Endothelial cell of umbilical vein (primary cell): ENCODE results near the gene SLC24A3. TPM values are rescaled to one million over a fixed set of nuclear protein-coding genes. Genes with fewer than 3 reads are reported as not detected.

Experiments
- BruUV-seq: library from RNA; stranded (reverse); fragments of 400-500 nt; replicated peaks from 2 replicates; lab custom pipeline; 2021; lab: Mats Ljungman, UMichigan
- CTCF ChIA-PET: fragments of 300-600, 350-600 bp; sonication (Branson Sonifier 250); formaldehyde crosslinking; loops from one replicate; lab custom pipeline; 2021; ENCODE audit warnings: antibody characterized with exemption, inconsistent platforms; lab: Charles Lee
- POLR2A ChIA-PET: fragments of 300-600, 350-600 bp; sonication (Branson Sonifier 250); formaldehyde crosslinking; loops from one replicate; lab custom pipeline; 2021; ENCODE audit warnings: antibody characterized with exemption, inconsistent platforms; lab: Charles Lee
- DNase-seq: peaks from one replicate; pipeline ENCODE4 v3.0.0-alpha.2; 2011; ENCODE audit warnings: low read depth, low spot score
- FAIRE-seq: peaks from 2 replicates; lab custom pipeline; 2011; peaks lifted over from hg19 to GRCh38; lab: Jason Lieb, UNC
- H2AFZ ChIP-seq: 2 replicates; pipeline ENCODE4 v1.6.0; 2012; ENCODE audit warnings: low read depth, low read length, control low read depth, inconsistent platforms
- H3K27ac ChIP-seq: 2 replicates; pipeline ENCODE4 v1.5.1; 2011; ENCODE audit warnings: low read depth, mild to moderate bottlenecking, control low read depth, low read length, moderate library complexity; ENCODE audit not compliant: insufficient read depth
- H3K27me3 ChIP-seq, 2 experiments: 2 replicates each; pipeline versions ENCODE4 v1.6.0 to v1.6.1; 2011; ENCODE audit warnings: low read length in 2 of 2, mixed read lengths in 1 of 2; ENCODE audit not compliant: control insufficient read depth in 2 of 2, insufficient read depth in 2 of 2
- H3K36me3 ChIP-seq, 2 experiments: 2 replicates in 1 of 2; 3 replicates in 1 of 2; pipeline ENCODE4 v1.5.1; 2011; ENCODE audit warnings: low read length in 2 of 2, mild to moderate bottlenecking in 1 of 2, moderate library complexity in 1 of 2; ENCODE audit not compliant: control insufficient read depth in 2 of 2, insufficient read depth in 2 of 2; ENCODE audit errors: extremely low read depth in 1 of 2
- H3K4me1 ChIP-seq: 3 replicates; pipeline ENCODE4 v1.5.1; 2011; ENCODE audit warnings: mild to moderate bottlenecking, low read length; ENCODE audit not compliant: control insufficient read depth, insufficient read depth; ENCODE audit errors: extremely low read depth
- H3K4me2 ChIP-seq: 2 replicates; pipeline ENCODE4 v1.6.1; 2011; ENCODE audit warnings: low read length, control low read depth, mixed read lengths; ENCODE audit not compliant: insufficient read depth
- H3K4me3 ChIP-seq, 3 experiments: fragments of 200-600 bp in 1 of 3; sonication (generic), shearing (Covaris generic) in 1 of 3; replicated peaks in 1 of 3; 2 replicates each; pipeline ENCODE4 v1.5.1; 2011 to 2016; ENCODE audit warnings: control low read depth in 3 of 3, low read length in 3 of 3, mild to moderate bottlenecking in 2 of 3, inconsistent platforms in 1 of 3, low read depth in 1 of 3, moderate library complexity in 1 of 3; ENCODE audit not compliant: insufficient read depth in 1 of 3
- H3K79me2 ChIP-seq: 2 replicates; pipeline ENCODE4 v1.6.0; 2012; ENCODE audit warnings: low read length, inconsistent platforms; ENCODE audit not compliant: control insufficient read depth, insufficient read depth
- H3K9ac ChIP-seq: replicated peaks from 2 replicates; pipeline ENCODE3; 2011; ENCODE audit warnings: low read length, control low read depth; ENCODE audit not compliant: insufficient read depth; ENCODE audit errors: extremely low read depth
- H3K9me1 ChIP-seq: replicated peaks from 3 replicates; pipeline ENCODE4 v1.6.0; 2011; ENCODE audit warnings: mild to moderate bottlenecking, low read length; ENCODE audit not compliant: control insufficient read depth, insufficient read depth; ENCODE audit errors: extremely low read depth
- H3K9me3 ChIP-seq: replicated peaks from 2 replicates; pipeline ENCODE4 v1.5.1; 2012; ENCODE audit warnings: low read length, inconsistent platforms; ENCODE audit not compliant: control insufficient read depth, insufficient read depth
- H4K20me1 ChIP-seq: replicated peaks from 2 replicates; pipeline ENCODE3; 2011; ENCODE audit warnings: mild to moderate bottlenecking, low read length; ENCODE audit not compliant: control insufficient read depth, insufficient read depth; ENCODE audit errors: extremely low read depth
- EZH2 ChIP-seq: IDR thresholded peaks from 2 replicates; pipeline ENCODE4 v1.6.1; 2012; ENCODE audit warnings: borderline replicate concordance, low read depth, mild to moderate bottlenecking, moderate library complexity, low read length, inconsistent platforms; ENCODE audit not compliant: severe bottlenecking
- FOS ChIP-seq: IDR thresholded peaks from 2 replicates; pipeline ENCODE4 v1.6.1; 2011; ENCODE audit warnings: mild to moderate bottlenecking, low read length, moderate library complexity, borderline replicate concordance; ENCODE audit not compliant: insufficient read depth
- GATA2 ChIP-seq: IDR thresholded peaks from 2 replicates; pipeline ENCODE4 v1.7.0; 2011; ENCODE audit warnings: low read depth, mild to moderate bottlenecking, moderate library complexity, mixed read lengths, low read length; ENCODE audit not compliant: insufficient read length, insufficient read depth
- JUN ChIP-seq: IDR thresholded peaks from 2 replicates; pipeline ENCODE4 v1.6.1; 2011; ENCODE audit warnings: borderline replicate concordance, low read depth; ENCODE audit not compliant: insufficient read length, insufficient read depth
- MAX ChIP-seq: IDR thresholded peaks from 2 replicates; pipeline ENCODE4 v1.6.1; 2011; ENCODE audit not compliant: insufficient read depth, insufficient read length
- MYC ChIP-seq: IDR thresholded peaks from one replicate; pipeline ENCODE4 v1.6.1; 2011; ENCODE audit warnings: mild to moderate bottlenecking, low read depth, low read length
- POLR2A ChIP-seq: IDR thresholded peaks from 2 replicates; pipeline ENCODE4 v1.6.1; 2012; ENCODE audit warnings: low read depth, mild to moderate bottlenecking, control low read depth, low read length
- POLR2AphosphoS5 ChIP-seq: IDR thresholded peaks from 2 replicates; pipeline ENCODE4 v1.6.1; 2012; ENCODE audit warnings: low read depth, mild to moderate bottlenecking, control low read depth, low read length, moderate library complexity; ENCODE audit not compliant: insufficient read depth
- dilution Hi-C: fragments of 300-500 bp; cut with MboI; formaldehyde crosslinking; loops from one replicate; pipeline ENCODE4 v1.15.0; 2019; ENCODE audit warnings: low sequenced_read_pairs; ENCODE audit not compliant: extremely low pct_ligation_motif_present
- intact Hi-C: fragments of 100-400 bp; cut with micrococcal nuclease; formaldehyde crosslinking; loops from one replicate; pipeline ENCODE4 v1.10.0; 2022
- polyA plus RNA-seq, 4 experiments: library from polyadenylated mRNA; depleted of rRNA in 3 of 4; stranded (reverse) in 3 of 4; unstranded in 1 of 4; fragments of >200 nt; gene quantifications; 2 replicates each; pipeline versions ENCODE4 v1.2.1 to v1.2.3, GENCODE V29; 2011 to 2012; ENCODE audit warnings: missing spikeins in 1 of 4
- total RNA-seq: library from RNA; stranded (reverse); gene quantifications from 2 replicates; pipeline ENCODE4 v1.2.3, GENCODE V29; 2021
- TF ChIP-seq, protein P1 (sequence below), 2 donors: IDR thresholded peaks; 1 replicate in 1 of 2; 2 replicates in 1 of 2; pipeline ENCODE4 v1.5.1; 2011; ENCODE audit warnings: low read length in 2 of 2, mild to moderate bottlenecking in 2 of 2, moderate library complexity in 2 of 2, control low read depth in 1 of 2, inconsistent platforms in 1 of 2, low read depth in 1 of 2; ENCODE audit not compliant: insufficient read depth in 1 of 2; ENCODE audit errors: extremely low read depth in 1 of 2

Gene SLC24A3
- total and polyA plus RNA-seq, 2 donors (not counting 3 experiments of a cell fraction or from before 2014, with no cell fraction given): not detected

DNA sequence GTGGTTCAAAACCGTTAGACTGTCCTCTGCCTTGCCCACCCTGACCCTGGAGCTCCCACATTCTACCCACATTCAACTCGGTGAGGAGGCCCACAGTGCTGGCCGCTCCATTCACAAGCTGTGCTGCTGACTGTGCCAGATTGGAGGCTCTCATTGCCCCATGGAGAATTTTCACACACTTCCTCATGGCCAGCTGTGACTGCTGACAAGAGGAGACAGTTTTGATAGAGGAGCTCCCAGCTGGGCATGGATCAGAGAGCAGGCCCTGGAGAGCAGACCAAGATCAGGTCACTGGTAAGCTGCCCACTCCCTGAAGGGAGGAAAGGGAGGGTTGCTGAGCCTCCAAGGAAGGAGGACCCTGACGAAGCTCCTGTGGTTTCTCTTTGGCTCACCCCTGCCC, 299.5 kb downstream of the SLC24A3 start:
- DNase-seq (no peak), FAIRE-seq (no peak)
- Histone ChIP-seq H4K20me1 (no peaks in the 10 kb centered on the region), H3K9ac (no peak overlapping the region), H3K79me2 (no peaks in the 10 kb centered on the region), H3K36me3 (no peaks in the 10 kb centered on the region), H3K4me3 (no peak overlapping the region), H3K4me2 (no peak overlapping the region), H3K9me3 (no peaks in the 10 kb centered on the region), H2AFZ (no peak overlapping the region), H3K27me3 (no peaks in the 10 kb centered on the region), H3K27ac (no peak overlapping the region), H3K4me1 (no peaks in the 10 kb centered on the region), H3K9me1 (no peaks in the 10 kb centered on the region)
- no TSS peak for BruUV-seq
- TF ChIP-seq JUN (no peak), POLR2AphosphoS5 (no peak), POLR2A (no peak), FOS (no peak), GATA2 (no peak), MAX (no peak), EZH2 (no peak), MYC (no peak)
- TF ChIP-seq, protein P1, sequence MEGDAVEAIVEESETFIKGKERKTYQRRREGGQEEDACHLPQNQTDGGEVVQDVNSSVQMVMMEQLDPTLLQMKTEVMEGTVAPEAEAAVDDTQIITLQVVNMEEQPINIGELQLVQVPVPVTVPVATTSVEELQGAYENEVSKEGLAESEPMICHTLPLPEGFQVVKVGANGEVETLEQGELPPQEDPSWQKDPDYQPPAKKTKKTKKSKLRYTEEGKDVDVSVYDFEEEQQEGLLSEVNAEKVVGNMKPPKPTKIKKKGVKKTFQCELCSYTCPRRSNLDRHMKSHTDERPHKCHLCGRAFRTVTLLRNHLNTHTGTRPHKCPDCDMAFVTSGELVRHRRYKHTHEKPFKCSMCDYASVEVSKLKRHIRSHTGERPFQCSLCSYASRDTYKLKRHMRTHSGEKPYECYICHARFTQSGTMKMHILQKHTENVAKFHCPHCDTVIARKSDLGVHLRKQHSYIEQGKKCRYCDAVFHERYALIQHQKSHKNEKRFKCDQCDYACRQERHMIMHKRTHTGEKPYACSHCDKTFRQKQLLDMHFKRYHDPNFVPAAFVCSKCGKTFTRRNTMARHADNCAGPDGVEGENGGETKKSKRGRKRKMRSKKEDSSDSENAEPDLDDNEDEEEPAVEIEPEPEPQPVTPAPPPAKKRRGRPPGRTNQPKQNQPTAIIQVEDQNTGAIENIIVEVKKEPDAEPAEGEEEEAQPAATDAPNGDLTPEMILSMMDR (IDR thresholded peaks at IDR 0.05; ENCODE audit: extremely low read depth in 1 of 2, insufficient read depth in 1 of 2, low read depth in 1 of 2, low read length in 2 of 2): no peak
- ChIA-PET CTCF (no interaction called here), POLR2A (interaction anchor here (0.5 kb wide), 1 partner anchor 1182 kb away, joined by 5 read pairs; no protein-coding TSS in a partner anchor)
- dilution Hi-C loops: no loop called here
- intact Hi-C loops: no loop called here
